WTC11 (cell line): ENCODE measurements around the gene ICA1L. TPM values are rescaled to one million over a fixed set of nuclear protein-coding genes. Genes with fewer than 3 reads are reported as not detected.
"Not testable (repeated sequence)": the region's sequence is repeated elsewhere in the genome, so short reads cannot be mapped to it uniquely, and the experiment has no call there.

Experiments used
- ATAC-seq: fragments of 200-7000 bp; cut with Tn5 transposase; 2 replicates; pipeline ENCODE4 v1.10.0; 2021; ENCODE audit warnings: mild to moderate bottlenecking, moderate library complexity
- CTCF ChIA-PET: fragments of 300-600 bp; sonication (Branson Sonifier 250); formaldehyde crosslinking; loops from one replicate; lab custom pipeline; 2021; ENCODE audit warnings: antibody characterized with exemption; lab: Charles Lee
- POLR2A ChIA-PET: fragments of 350-600 bp; sonication (Branson Sonifier 250); formaldehyde crosslinking; loops from one replicate; lab custom pipeline; 2021; ENCODE audit warnings: antibody characterized with exemption; lab: Charles Lee
- DNase-seq: peaks from one replicate; pipeline ENCODE4 v3.0.0; 2021; ENCODE audit warnings: low spot score
- H3K27ac Mint-ChIP-seq: 2 replicates; pipeline ENCODE4 v1.8.0; 2021; ENCODE audit warnings: mixed read lengths
- H3K27me3 Mint-ChIP-seq: 2 replicates; pipeline ENCODE4 v1.8.0; 2021; ENCODE audit warnings: low read depth, mild to moderate bottlenecking, moderate library complexity, mixed read lengths
- H3K36me3 Mint-ChIP-seq: 2 replicates; pipeline ENCODE4 v1.8.0; 2021; ENCODE audit warnings: mixed read lengths
- H3K4me1 Mint-ChIP-seq: 2 replicates; pipeline ENCODE4 v1.8.0; 2022; ENCODE audit warnings: mixed read lengths
- H3K4me3 Mint-ChIP-seq: 2 replicates; pipeline ENCODE4 v1.8.0; 2021; ENCODE audit warnings: mild to moderate bottlenecking, moderate library complexity, mixed read lengths
- H3K9me3 Mint-ChIP-seq: 2 replicates; pipeline ENCODE4 v1.8.0; 2021; ENCODE audit warnings: mixed read lengths
- NR2C2 ChIP-seq: sonication (generic); formaldehyde crosslinking; IDR thresholded peaks from 2 replicates; pipeline ENCODE4 v1.8.0; 2022; ENCODE audit warnings: mild to moderate bottlenecking, missing genetic modification reagents
- OVOL2 ChIP-seq: fragments of 250-450 bp; sonication (Bioruptor Pico); IDR thresholded peaks from 2 replicates; pipeline ENCODE4 v1.9.0; 2021; ENCODE audit warnings: mild to moderate bottlenecking, borderline replicate concordance
- SOX15 ChIP-seq: fragments of 250-450 bp; sonication (Bioruptor Pico); IDR thresholded peaks from 2 replicates; pipeline ENCODE4 v1.9.0; 2021; ENCODE audit warnings: mild to moderate bottlenecking
- TEAD1 ChIP-seq: sonication (generic); formaldehyde crosslinking; IDR thresholded peaks from 2 replicates; pipeline ENCODE4 v1.8.0; 2022; ENCODE audit warnings: mild to moderate bottlenecking, missing genetic modification reagents
- TEAD4 ChIP-seq: sonication (generic); formaldehyde crosslinking; IDR thresholded peaks from 2 replicates; pipeline ENCODE4 v1.8.0; 2022; ENCODE audit warnings: mild to moderate bottlenecking, missing genetic modification reagents
- ZNF121 ChIP-seq: sonication (generic); formaldehyde crosslinking; IDR thresholded peaks from 2 replicates; pipeline ENCODE4 v1.8.0; 2023; ENCODE audit warnings: missing genetic modification reagents
- ZNF232 ChIP-seq: sonication (generic); formaldehyde crosslinking; IDR thresholded peaks from 2 replicates; pipeline ENCODE4 v1.8.0; 2022; ENCODE audit warnings: mild to moderate bottlenecking, missing genetic modification reagents
- ZNF396 ChIP-seq: fragments of 250-450 bp; sonication (Bioruptor Pico); IDR thresholded peaks from 2 replicates; pipeline ENCODE4 v1.8.0; 2021; ENCODE audit warnings: mild to moderate bottlenecking, moderate library complexity, borderline replicate concordance
- ZNF423 ChIP-seq: fragments of 250-450 bp; sonication (Bioruptor Pico); IDR thresholded peaks from 2 replicates; pipeline ENCODE4 v2.1.2; 2022; ENCODE audit warnings: mild to moderate bottlenecking, moderate library complexity
- total RNA-seq: library from RNA; stranded (reverse); gene quantifications from 3 replicates; pipeline ENCODE4 v1.2.3, GENCODE V29; 2021
- TF ChIP-seq, protein P1 (sequence below): sonication (generic); formaldehyde crosslinking; IDR thresholded peaks from 2 replicates; pipeline ENCODE4 v1.8.0; 2023; ENCODE audit warnings: missing genetic modification reagents, mild to moderate bottlenecking, borderline replicate concordance
- TF ChIP-seq, protein P2 (sequence below): fragments of 250-450 bp; sonication (Bioruptor Pico); IDR thresholded peaks from 2 replicates; pipeline ENCODE4 v1.9.0; 2021; ENCODE audit warnings: mild to moderate bottlenecking, borderline replicate concordance
- TF ChIP-seq, protein P3 (sequence below): sonication (generic); formaldehyde crosslinking; IDR thresholded peaks from 2 replicates; pipeline ENCODE4 v1.8.1; 2022; ENCODE audit warnings: low read depth, missing genetic modification reagents, borderline replicate concordance
- TF ChIP-seq, protein P4 (sequence below): sonication (generic); formaldehyde crosslinking; IDR thresholded peaks from 2 replicates; pipeline ENCODE4 v1.8.1; 2023; ENCODE audit warnings: mild to moderate bottlenecking, moderate library complexity, missing genetic modification reagents
- TF ChIP-seq, protein P5 (sequence below): sonication (generic); formaldehyde crosslinking; IDR thresholded peaks from 2 replicates; pipeline ENCODE4 v1.8.0; 2023; ENCODE audit warnings: missing genetic modification reagents
- TF ChIP-seq, protein P6 (sequence below): sonication (generic); formaldehyde crosslinking; IDR thresholded peaks from 2 replicates; pipeline ENCODE4 v1.8.1; 2022; ENCODE audit warnings: mild to moderate bottlenecking, moderate library complexity, missing genetic modification reagents

The ICA1L gene
- total RNA-seq, 1 experiment from 2014 or later: 3.1 TPM

DNA sequence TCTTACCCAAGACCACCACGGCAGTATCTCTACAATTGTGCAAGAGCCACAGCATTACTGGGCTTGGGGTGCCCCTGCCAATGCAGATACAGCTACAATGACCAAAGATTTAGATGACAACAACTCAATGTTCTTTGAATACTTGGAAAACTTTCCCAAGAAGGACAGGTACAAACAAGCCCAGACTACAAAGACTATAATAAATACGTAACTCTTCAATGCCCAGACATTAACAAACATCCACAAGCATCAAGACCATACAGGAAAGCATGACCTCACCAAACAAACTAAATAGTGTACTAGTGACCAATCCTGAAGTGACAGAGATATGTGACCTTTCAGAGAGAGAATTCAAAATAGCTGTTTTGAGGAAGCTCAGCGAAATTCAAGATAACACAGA, 62.8 kb downstream of the ICA1L start:
- H3K4me3 Mint-ChIP-seq: no peak overlapping the region
- no peak for TF ChIP-seq OVOL2 (CRISPR knock-in tag)
- TF ChIP-seq, protein P1, sequence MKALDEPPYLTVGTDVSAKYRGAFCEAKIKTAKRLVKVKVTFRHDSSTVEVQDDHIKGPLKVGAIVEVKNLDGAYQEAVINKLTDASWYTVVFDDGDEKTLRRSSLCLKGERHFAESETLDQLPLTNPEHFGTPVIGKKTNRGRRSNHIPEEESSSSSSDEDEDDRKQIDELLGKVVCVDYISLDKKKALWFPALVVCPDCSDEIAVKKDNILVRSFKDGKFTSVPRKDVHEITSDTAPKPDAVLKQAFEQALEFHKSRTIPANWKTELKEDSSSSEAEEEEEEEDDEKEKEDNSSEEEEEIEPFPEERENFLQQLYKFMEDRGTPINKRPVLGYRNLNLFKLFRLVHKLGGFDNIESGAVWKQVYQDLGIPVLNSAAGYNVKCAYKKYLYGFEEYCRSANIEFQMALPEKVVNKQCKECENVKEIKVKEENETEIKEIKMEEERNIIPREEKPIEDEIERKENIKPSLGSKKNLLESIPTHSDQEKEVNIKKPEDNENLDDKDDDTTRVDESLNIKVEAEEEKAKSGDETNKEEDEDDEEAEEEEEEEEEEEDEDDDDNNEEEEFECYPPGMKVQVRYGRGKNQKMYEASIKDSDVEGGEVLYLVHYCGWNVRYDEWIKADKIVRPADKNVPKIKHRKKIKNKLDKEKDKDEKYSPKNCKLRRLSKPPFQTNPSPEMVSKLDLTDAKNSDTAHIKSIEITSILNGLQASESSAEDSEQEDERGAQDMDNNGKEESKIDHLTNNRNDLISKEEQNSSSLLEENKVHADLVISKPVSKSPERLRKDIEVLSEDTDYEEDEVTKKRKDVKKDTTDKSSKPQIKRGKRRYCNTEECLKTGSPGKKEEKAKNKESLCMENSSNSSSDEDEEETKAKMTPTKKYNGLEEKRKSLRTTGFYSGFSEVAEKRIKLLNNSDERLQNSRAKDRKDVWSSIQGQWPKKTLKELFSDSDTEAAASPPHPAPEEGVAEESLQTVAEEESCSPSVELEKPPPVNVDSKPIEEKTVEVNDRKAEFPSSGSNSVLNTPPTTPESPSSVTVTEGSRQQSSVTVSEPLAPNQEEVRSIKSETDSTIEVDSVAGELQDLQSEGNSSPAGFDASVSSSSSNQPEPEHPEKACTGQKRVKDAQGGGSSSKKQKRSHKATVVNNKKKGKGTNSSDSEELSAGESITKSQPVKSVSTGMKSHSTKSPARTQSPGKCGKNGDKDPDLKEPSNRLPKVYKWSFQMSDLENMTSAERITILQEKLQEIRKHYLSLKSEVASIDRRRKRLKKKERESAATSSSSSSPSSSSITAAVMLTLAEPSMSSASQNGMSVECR (CRISPR knock-in tag): no peak
- no peak for TF ChIP-seq ZNF121 (CRISPR knock-in tag)
- no peak for TF ChIP-seq TEAD1 (CRISPR knock-in tag)
- no peak for TF ChIP-seq TEAD4
- no peak for TF ChIP-seq ZNF396
- TF ChIP-seq SOX15 (CRISPR knock-in tag): no peak
- TF ChIP-seq, protein P2, sequence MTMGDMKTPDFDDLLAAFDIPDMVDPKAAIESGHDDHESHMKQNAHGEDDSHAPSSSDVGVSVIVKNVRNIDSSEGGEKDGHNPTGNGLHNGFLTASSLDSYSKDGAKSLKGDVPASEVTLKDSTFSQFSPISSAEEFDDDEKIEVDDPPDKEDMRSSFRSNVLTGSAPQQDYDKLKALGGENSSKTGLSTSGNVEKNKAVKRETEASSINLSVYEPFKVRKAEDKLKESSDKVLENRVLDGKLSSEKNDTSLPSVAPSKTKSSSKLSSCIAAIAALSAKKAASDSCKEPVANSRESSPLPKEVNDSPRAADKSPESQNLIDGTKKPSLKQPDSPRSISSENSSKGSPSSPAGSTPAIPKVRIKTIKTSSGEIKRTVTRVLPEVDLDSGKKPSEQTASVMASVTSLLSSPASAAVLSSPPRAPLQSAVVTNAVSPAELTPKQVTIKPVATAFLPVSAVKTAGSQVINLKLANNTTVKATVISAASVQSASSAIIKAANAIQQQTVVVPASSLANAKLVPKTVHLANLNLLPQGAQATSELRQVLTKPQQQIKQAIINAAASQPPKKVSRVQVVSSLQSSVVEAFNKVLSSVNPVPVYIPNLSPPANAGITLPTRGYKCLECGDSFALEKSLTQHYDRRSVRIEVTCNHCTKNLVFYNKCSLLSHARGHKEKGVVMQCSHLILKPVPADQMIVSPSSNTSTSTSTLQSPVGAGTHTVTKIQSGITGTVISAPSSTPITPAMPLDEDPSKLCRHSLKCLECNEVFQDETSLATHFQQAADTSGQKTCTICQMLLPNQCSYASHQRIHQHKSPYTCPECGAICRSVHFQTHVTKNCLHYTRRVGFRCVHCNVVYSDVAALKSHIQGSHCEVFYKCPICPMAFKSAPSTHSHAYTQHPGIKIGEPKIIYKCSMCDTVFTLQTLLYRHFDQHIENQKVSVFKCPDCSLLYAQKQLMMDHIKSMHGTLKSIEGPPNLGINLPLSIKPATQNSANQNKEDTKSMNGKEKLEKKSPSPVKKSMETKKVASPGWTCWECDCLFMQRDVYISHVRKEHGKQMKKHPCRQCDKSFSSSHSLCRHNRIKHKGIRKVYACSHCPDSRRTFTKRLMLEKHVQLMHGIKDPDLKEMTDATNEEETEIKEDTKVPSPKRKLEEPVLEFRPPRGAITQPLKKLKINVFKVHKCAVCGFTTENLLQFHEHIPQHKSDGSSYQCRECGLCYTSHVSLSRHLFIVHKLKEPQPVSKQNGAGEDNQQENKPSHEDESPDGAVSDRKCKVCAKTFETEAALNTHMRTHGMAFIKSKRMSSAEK: no peak
- ATAC-seq (no peak), DNase-seq (no peak)
- ChIA-PET CTCF (no interaction called here), POLR2A (no interaction called here)
- peaks cover 3% of the 10 kb centered on the region; the same call in 1 of the 2 replicates for H3K27me3 Mint-ChIP-seq
- no peak overlapping the region for H3K27ac Mint-ChIP-seq
- H3K36me3 Mint-ChIP-seq: peaks cover 30% of the 10 kb centered on the region
- peaks cover 31% of the 10 kb centered on the region for H3K9me3 Mint-ChIP-seq
- H3K4me1 Mint-ChIP-seq: peaks cover 10% of the 10 kb centered on the region

DNA sequence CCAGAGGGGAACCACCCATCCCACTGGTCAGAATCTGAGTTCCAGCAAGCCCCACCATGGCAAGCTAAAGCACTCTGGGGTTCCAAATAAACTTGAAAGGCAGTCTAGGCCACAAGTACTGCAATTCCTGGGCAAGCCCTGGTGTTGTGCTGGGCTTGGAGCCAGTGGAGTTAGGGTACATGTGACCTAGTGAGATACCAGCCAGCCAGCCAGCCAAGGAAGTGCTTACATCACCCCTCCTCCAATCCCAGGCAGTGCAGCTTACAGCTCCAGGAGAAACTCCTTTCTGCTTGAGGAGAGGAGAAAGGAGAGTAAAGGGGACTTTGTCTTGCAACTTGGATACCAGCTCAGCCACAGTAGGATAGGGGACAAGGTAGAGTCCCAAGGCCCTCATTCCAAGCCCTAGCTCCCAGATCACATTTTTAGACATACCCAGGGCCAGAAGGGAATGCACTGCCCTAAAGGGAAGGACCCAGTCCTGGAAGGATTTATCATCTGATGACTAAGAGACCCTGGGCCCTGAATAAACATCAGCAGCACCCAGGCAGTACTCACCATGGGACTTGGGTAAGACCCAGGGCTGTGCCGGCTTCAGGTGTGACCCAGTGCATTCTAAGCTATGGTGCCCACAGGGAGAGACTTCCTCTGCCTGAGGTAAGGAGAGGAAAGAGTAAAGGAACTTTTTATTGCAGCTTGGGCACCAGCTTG, 64.0 kb downstream of the ICA1L start:
- H3K27me3 Mint-ChIP-seq, DNase-seq, H3K27ac Mint-ChIP-seq, H3K4me3 Mint-ChIP-seq, CTCF ChIA-PET, H3K4me1 Mint-ChIP-seq, POLR2A ChIA-PET: not testable (repeated sequence)
- H3K9me3 Mint-ChIP-seq: peaks cover 29% of the 10 kb centered on the region
- ATAC-seq: peak; percentile 33
- peaks cover 29% of the 10 kb centered on the region for H3K36me3 Mint-ChIP-seq

DNA sequence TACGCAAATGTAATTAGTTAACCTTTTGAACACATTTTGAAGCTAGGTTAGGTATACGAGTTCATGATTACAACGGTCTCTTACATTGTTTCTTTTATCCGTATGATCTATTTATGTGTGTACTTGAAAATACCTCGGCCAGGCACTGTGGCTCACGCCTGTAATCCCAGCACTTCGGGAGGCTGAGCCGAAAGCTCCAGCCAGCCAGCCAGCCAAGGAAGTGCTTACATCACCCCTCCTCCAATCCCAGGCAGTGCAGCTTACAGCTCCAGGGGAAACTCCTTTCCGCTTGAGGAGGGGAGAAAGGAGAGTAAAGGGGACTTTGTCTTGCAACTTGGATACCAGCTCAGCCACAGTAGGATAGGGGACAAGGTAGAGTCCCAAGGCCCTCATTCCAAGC, 65.7 kb downstream of the ICA1L start:
- Mint-ChIP-seq H3K36me3 (peaks cover 20% of the 10 kb centered on the region), H3K27ac (peak overlapping the region; percentile 48), H3K9me3 (peaks cover 21% of the 10 kb centered on the region), H3K4me1 (peaks cover 23% of the 10 kb centered on the region)
- H3K4me3 Mint-ChIP-seq, POLR2A ChIA-PET, H3K27me3 Mint-ChIP-seq: not testable (repeated sequence)
- CTCF ChIA-PET: interaction anchor here (0.7 kb wide), 1 partner anchor 11 kb away, joined by 3 read pairs; no protein-coding TSS in a partner anchor
- DNase-seq (peak; percentile 45), ATAC-seq (peak; percentile 97)

DNA sequence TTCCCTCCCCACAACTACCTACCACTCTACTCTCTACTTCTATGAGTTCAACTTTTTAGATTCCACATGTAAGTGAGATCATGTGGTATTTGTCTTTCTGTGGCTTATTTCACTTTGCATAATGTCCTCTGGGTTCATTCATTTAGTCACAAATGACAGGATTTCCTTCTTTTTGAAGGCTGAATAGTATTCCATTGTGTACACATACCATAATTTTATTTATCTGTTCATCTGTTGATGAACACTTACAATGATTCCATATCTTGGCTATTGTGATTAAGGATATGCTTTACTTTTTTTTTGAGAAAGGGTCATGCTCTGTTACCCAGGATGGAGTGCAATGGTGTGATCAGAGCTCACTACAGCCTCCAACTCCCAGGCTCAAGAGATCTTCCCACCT, 73.6 kb downstream of the ICA1L start:
- peaks cover 17% of the 10 kb centered on the region for H3K4me1 Mint-ChIP-seq
- H3K4me3 Mint-ChIP-seq: no peak overlapping the region
- no peaks in the 10 kb centered on the region for H3K27me3 Mint-ChIP-seq
- ChIA-PET CTCF (interaction anchor here (1.7 kb wide), 1 partner anchor 210 kb away, joined by 5 read pairs; no protein-coding TSS in a partner anchor), POLR2A (no interaction called here)
- peaks cover 12% of the 10 kb centered on the region for H3K36me3 Mint-ChIP-seq
- ATAC-seq: no peak
- H3K9me3 Mint-ChIP-seq: peaks cover 15% of the 10 kb centered on the region
- DNase-seq: no peak
- H3K27ac Mint-ChIP-seq: no peak overlapping the region
- TF ChIP-seq SOX15 (CRISPR knock-in tag): no peak
- no peak for TF ChIP-seq NR2C2 (CRISPR knock-in tag)
- TF ChIP-seq, protein P3, sequence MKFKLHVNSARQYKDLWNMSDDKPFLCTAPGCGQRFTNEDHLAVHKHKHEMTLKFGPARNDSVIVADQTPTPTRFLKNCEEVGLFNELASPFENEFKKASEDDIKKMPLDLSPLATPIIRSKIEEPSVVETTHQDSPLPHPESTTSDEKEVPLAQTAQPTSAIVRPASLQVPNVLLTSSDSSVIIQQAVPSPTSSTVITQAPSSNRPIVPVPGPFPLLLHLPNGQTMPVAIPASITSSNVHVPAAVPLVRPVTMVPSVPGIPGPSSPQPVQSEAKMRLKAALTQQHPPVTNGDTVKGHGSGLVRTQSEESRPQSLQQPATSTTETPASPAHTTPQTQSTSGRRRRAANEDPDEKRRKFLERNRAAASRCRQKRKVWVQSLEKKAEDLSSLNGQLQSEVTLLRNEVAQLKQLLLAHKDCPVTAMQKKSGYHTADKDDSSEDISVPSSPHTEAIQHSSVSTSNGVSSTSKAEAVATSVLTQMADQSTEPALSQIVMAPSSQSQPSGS: no peak
- TF ChIP-seq, protein P4, sequence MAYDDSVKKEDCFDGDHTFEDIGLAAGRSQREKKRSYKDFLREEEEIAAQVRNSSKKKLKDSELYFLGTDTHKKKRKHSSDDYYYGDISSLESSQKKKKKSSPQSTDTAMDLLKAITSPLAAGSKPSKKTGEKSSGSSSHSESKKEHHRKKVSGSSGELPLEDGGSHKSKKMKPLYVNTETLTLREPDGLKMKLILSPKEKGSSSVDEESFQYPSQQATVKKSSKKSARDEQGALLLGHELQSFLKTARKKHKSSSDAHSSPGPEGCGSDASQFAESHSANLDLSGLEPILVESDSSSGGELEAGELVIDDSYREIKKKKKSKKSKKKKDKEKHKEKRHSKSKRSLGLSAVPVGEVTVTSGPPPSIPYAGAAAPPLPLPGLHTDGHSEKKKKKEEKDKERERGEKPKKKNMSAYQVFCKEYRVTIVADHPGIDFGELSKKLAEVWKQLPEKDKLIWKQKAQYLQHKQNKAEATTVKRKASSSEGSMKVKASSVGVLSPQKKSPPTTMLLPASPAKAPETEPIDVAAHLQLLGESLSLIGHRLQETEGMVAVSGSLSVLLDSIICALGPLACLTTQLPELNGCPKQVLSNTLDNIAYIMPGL (CRISPR knock-in tag): no peak
- no peak for TF ChIP-seq ZNF232 (CRISPR knock-in tag)
- TF ChIP-seq, protein P5, sequence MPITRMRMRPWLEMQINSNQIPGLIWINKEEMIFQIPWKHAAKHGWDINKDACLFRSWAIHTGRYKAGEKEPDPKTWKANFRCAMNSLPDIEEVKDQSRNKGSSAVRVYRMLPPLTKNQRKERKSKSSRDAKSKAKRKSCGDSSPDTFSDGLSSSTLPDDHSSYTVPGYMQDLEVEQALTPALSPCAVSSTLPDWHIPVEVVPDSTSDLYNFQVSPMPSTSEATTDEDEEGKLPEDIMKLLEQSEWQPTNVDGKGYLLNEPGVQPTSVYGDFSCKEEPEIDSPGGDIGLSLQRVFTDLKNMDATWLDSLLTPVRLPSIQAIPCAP (CRISPR knock-in tag): no peak
- TF ChIP-seq, protein P6, sequence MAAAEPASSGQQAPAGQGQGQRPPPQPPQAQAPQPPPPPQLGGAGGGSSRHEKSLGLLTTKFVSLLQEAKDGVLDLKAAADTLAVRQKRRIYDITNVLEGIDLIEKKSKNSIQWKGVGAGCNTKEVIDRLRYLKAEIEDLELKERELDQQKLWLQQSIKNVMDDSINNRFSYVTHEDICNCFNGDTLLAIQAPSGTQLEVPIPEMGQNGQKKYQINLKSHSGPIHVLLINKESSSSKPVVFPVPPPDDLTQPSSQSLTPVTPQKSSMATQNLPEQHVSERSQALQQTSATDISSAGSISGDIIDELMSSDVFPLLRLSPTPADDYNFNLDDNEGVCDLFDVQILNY: no peak
- TF ChIP-seq ZNF423 (CRISPR knock-in tag): no peak
